ENCODE results near the gene AP4S1. TPM values are rescaled to one million over a fixed set of nuclear protein-coding genes. Genes with fewer than 3 reads are reported as not detected.

The AP4S1 gene
- total RNA-seq, 1 donor from 2014 or later, result 9.2 TPM

DNA sequence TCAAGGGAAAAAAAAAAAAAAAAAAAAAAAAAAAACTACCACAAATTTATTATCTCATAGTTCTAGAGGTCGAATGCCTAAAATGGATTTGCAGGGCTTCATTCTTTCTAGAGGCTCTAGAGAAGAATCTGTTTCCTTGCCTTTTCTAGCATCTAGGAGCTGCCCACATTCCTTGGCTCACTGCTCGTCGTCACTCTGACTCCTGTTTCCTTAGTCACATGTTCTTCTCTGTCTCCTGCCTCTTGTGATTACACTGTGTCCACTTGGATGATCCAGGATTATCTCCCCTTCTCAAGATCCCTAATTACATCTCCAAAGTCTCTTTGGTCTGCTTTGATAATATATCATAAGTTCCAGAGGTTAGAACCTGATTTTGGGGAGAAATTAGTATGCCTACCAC is 93.4 kb downstream of the AP4S1 start:
- no peaks in the 10 kb centered on the region for H3K27me3 Mint-ChIP-seq (ENCODE audit: unreplicated experiment)
- H3K36me3 Mint-ChIP-seq (ENCODE audit: low read depth, unreplicated experiment), result peaks cover 39% of the 10 kb centered on the region
- DNase-seq (ENCODE audit: low spot score), result no peak
- H3K4me1 Mint-ChIP-seq (ENCODE audit: unreplicated experiment), result peaks cover 2% of the 10 kb centered on the region
- TF ChIP-seq, protein P1, sequence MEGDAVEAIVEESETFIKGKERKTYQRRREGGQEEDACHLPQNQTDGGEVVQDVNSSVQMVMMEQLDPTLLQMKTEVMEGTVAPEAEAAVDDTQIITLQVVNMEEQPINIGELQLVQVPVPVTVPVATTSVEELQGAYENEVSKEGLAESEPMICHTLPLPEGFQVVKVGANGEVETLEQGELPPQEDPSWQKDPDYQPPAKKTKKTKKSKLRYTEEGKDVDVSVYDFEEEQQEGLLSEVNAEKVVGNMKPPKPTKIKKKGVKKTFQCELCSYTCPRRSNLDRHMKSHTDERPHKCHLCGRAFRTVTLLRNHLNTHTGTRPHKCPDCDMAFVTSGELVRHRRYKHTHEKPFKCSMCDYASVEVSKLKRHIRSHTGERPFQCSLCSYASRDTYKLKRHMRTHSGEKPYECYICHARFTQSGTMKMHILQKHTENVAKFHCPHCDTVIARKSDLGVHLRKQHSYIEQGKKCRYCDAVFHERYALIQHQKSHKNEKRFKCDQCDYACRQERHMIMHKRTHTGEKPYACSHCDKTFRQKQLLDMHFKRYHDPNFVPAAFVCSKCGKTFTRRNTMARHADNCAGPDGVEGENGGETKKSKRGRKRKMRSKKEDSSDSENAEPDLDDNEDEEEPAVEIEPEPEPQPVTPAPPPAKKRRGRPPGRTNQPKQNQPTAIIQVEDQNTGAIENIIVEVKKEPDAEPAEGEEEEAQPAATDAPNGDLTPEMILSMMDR (IDR thresholded peaks at IDR 0.05; ENCODE audit: unreplicated experiment), result no peak
- no peak overlapping the region for H3K27ac Mint-ChIP-seq (ENCODE audit: unreplicated experiment)
- no peak overlapping the region for H3K4me3 Mint-ChIP-seq (ENCODE audit: unreplicated experiment)
- H3K9me3 Mint-ChIP-seq (ENCODE audit: unreplicated experiment), result no peaks in the 10 kb centered on the region

DNA sequence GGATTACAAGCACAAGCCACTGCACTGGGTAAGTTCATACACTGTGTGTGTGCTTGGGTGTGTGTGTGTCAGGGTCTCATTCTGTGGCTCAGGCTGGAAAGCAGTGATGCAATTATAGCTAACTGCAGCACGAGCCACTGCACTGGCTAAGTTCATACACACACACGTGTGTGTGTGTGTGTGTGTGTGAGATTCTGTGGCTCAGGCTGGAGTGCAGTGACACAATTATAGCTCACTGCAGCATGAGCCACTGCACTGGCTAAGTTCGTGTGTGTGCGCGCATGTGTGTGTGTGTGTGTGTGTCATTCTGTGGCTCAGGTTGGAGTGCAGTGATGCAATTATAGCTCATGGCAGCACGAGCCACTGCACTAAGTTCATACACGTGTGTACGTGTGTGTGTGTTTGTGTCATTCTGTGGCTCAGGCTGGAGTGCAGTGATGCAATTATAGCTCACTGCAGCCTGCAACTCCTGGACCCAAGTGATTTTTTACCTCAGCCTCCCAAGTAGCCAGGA is 96.7 kb downstream of the AP4S1 start:
- no peaks in the 10 kb centered on the region for H3K9me3 Mint-ChIP-seq (ENCODE audit: unreplicated experiment)
- peaks cover 30% of the 10 kb centered on the region for H3K36me3 Mint-ChIP-seq (ENCODE audit: low read depth, unreplicated experiment)
- H3K27me3 Mint-ChIP-seq (ENCODE audit: unreplicated experiment), result no peaks in the 10 kb centered on the region
- H3K4me1 Mint-ChIP-seq (ENCODE audit: unreplicated experiment), result peaks cover 2% of the 10 kb centered on the region
- no peak overlapping the region for H3K27ac Mint-ChIP-seq (ENCODE audit: unreplicated experiment)
- no peak overlapping the region for H3K4me3 Mint-ChIP-seq (ENCODE audit: unreplicated experiment)
- TF ChIP-seq, protein P1 (IDR thresholded peaks at IDR 0.05; ENCODE audit: unreplicated experiment), result no peak
- no peak for DNase-seq (ENCODE audit: low spot score)

DNA sequence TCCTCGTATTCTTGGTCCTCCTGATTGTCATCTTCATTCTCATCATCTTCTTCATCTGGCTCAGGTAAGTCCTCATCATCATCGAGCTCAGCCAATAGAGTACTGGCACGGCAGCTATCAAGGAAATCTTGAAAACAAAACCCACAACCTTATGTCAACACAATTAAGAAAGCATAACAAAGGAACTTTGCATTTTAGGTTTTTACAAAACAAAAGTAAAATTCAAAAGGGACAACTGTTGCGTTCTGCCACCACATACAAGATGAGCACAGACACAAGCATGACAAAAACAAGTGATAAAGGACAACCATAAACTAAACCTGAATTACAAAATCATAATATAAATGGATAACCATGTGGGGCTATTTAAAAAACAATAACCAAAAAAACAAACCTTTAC is 97.5 kb downstream of the AP4S1 start:
- Mint-ChIP-seq H3K4me1 (ENCODE audit: unreplicated experiment) (peaks cover 2% of the 10 kb centered on the region), H3K27me3 (ENCODE audit: unreplicated experiment) (no peaks in the 10 kb centered on the region), H3K4me3 (ENCODE audit: unreplicated experiment) (peak overlapping the region; percentile 1), H3K36me3 (ENCODE audit: low read depth, unreplicated experiment) (peaks cover 29% of the 10 kb centered on the region), H3K9me3 (ENCODE audit: unreplicated experiment) (no peaks in the 10 kb centered on the region), H3K27ac (ENCODE audit: unreplicated experiment) (peak overlapping the region; percentile 7)
- TF ChIP-seq, protein P1 (IDR thresholded peaks at IDR 0.05; ENCODE audit: unreplicated experiment), result no peak
- no peak for DNase-seq (ENCODE audit: low spot score)

DNA sequence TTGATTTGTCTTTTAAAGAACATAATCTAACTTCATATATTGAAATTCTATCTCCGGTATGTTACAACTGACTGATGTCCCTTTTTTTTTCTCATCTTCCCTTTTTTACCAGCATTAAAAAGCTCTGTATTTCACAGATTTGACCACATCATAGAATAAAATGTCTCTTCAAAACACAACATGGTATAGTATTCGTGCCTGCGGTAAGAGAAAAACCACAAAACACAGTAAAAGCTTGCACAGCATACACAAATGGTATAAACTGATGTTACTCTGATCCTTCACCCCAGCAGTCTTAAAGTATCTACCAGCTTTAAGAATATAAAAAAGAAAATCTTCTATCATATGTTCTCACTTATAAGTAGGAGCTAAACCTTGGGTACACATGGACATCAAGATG is 98.7 kb downstream of the AP4S1 start:
- Mint-ChIP-seq H3K4me1 (ENCODE audit: unreplicated experiment) (peaks cover 2% of the 10 kb centered on the region), H3K4me3 (ENCODE audit: unreplicated experiment) (no peak overlapping the region), H3K9me3 (ENCODE audit: unreplicated experiment) (no peaks in the 10 kb centered on the region), H3K27ac (ENCODE audit: unreplicated experiment) (no peak overlapping the region), H3K36me3 (ENCODE audit: low read depth, unreplicated experiment) (peaks cover 33% of the 10 kb centered on the region), H3K27me3 (ENCODE audit: unreplicated experiment) (no peaks in the 10 kb centered on the region)
- TF ChIP-seq, protein P1 (IDR thresholded peaks at IDR 0.05; ENCODE audit: unreplicated experiment), result no peak
- DNase-seq (ENCODE audit: low spot score), result no peak

DNA sequence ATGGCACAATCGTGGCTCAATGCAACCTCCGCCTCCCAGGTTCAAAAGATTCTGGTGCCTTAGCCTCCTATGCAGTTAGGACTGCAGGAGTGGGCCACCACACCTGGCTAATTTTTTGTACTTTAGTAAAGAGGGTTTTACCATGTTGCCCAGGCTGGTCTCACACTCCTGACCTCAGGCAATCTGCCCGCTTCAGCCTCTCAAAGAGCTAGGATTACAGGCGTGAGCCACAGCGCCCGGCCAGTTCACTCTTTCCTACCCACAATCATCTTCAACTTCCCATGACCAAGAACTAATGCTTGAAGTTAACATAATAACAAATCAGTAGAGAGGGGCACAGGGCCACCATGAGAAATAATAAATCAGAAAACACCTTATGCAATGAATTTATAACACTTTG is 99.8 kb downstream of the AP4S1 start:
- Mint-ChIP-seq H3K27ac (ENCODE audit: unreplicated experiment) (no peak overlapping the region), H3K36me3 (ENCODE audit: low read depth, unreplicated experiment) (peaks cover 32% of the 10 kb centered on the region), H3K4me1 (ENCODE audit: unreplicated experiment) (peaks cover 2% of the 10 kb centered on the region), H3K27me3 (ENCODE audit: unreplicated experiment) (no peaks in the 10 kb centered on the region), H3K4me3 (ENCODE audit: unreplicated experiment) (no peak overlapping the region), H3K9me3 (ENCODE audit: unreplicated experiment) (no peaks in the 10 kb centered on the region)
- no peak for DNase-seq (ENCODE audit: low spot score)
- TF ChIP-seq, protein P1 (IDR thresholded peaks at IDR 0.05; ENCODE audit: unreplicated experiment), result no peak

All from endothelial cell (in vitro differentiated cells).